Liver (tissue), 9 donors: Measurements from ENCODE around the gene PHOX2A. TPM values are rescaled to one million over a fixed set of nuclear protein-coding genes. Genes with fewer than 3 reads are reported as not detected.
"Not testable (repeated sequence)": the region's sequence is repeated elsewhere in the genome, so short reads cannot be mapped to it uniquely, and the experiment has no call there.

Experiments
- DNase-seq: peaks from one replicate; pipeline ENCODE4 v3.0.0-alpha.2; 2017; ENCODE audit warnings: low spot score
- H3K27ac ChIP-seq, 2 donors: one replicate each; pipeline ENCODE4 v1.7.0; 2013; ENCODE audit warnings: inconsistent platforms in 2 of 2, low read length in 2 of 2, control low read depth in 1 of 2, low read depth in 1 of 2, mild to moderate bottlenecking in 1 of 2
- H3K27me3 ChIP-seq, 4 donors: one replicate each; pipeline versions ENCODE4 v1.6.1 to v1.7.0; 2013; ENCODE audit warnings: low read length in 3 of 4, inconsistent platforms in 1 of 4, mild to moderate bottlenecking in 1 of 4, moderate library complexity in 1 of 4; ENCODE audit not compliant: control insufficient read depth in 4 of 4, insufficient read depth in 4 of 4
- H3K36me3 ChIP-seq, 4 donors: one replicate each; pipeline versions ENCODE4 v1.6.1 to v1.7.0; 2013; ENCODE audit warnings: low read length in 3 of 4, mild to moderate bottlenecking in 3 of 4, low read depth in 1 of 4, moderate library complexity in 1 of 4; ENCODE audit not compliant: control insufficient read depth in 4 of 4, insufficient read depth in 3 of 4
- H3K4me1 ChIP-seq, 4 donors: one replicate each; pipeline versions ENCODE4 v1.6.1 to v1.7.0; 2013; ENCODE audit warnings: low read length in 3 of 4, mild to moderate bottlenecking in 3 of 4, moderate library complexity in 1 of 4; ENCODE audit not compliant: control insufficient read depth in 4 of 4, insufficient read depth in 4 of 4
- H3K4me3 ChIP-seq, 3 donors: one replicate each; pipeline versions ENCODE4 v1.6.1 to v1.7.0; 2013; ENCODE audit warnings: low read length in 3 of 3, control low read depth in 1 of 3, low read depth in 1 of 3, mild to moderate bottlenecking in 1 of 3
- H3K9ac ChIP-seq, 2 donors: one replicate each; pipeline ENCODE4 v1.7.0; 2013; ENCODE audit warnings: low read length in 2 of 2, mild to moderate bottlenecking in 2 of 2, moderate library complexity in 2 of 2, control low read depth in 1 of 2, low read depth in 1 of 2
- H3K9me3 ChIP-seq, 4 donors: one replicate each; pipeline versions ENCODE4 v1.6.1 to v1.7.0; 2013; ENCODE audit warnings: low read length in 3 of 4; ENCODE audit not compliant: control insufficient read depth in 4 of 4
- ATF3 ChIP-seq: IDR thresholded peaks from 2 replicates; pipeline ENCODE4 v1.6.1; 2016; ENCODE audit warnings: antibody characterized with exemption
- EGR1 ChIP-seq, 2 donors: IDR thresholded peaks; 2 replicates each; pipeline ENCODE4 v1.6.1; 2016 to 2018; ENCODE audit warnings: antibody characterized with exemption in 2 of 2, low read depth in 2 of 2
- FOXA1 ChIP-seq: IDR thresholded peaks from 2 replicates; pipeline ENCODE4 v1.6.1; 2016; ENCODE audit warnings: antibody characterized with exemption
- FOXA2 ChIP-seq: IDR thresholded peaks from 2 replicates; pipeline ENCODE4 v1.6.1; 2016; ENCODE audit warnings: antibody characterized with exemption
- GABPA ChIP-seq, 2 donors: IDR thresholded peaks in 1 of 2; conservative IDR thresholded peaks in 1 of 2; 2 replicates each; pipeline ENCODE4 v1.6.1; 2016; ENCODE audit warnings: antibody characterized with exemption in 2 of 2, mild to moderate bottlenecking in 1 of 2, moderate library complexity in 1 of 2
- HNF4A ChIP-seq, 2 donors: conservative IDR thresholded peaks; 2 replicates each; pipeline ENCODE4 v1.6.1; 2016; ENCODE audit warnings: antibody characterized with exemption in 2 of 2, mild to moderate bottlenecking in 2 of 2
- HNF4G ChIP-seq: IDR thresholded peaks from 2 replicates; pipeline ENCODE4 v1.6.1; 2016; ENCODE audit warnings: antibody characterized with exemption
- JUND ChIP-seq, 2 donors: IDR thresholded peaks; 2 replicates each; pipeline ENCODE4 v1.6.1; 2016; ENCODE audit warnings: antibody characterized with exemption in 2 of 2
- NR2F2 ChIP-seq: IDR thresholded peaks from 2 replicates; pipeline ENCODE4 v1.6.1; 2016; ENCODE audit warnings: antibody characterized with exemption
- RAD21 ChIP-seq, 2 donors: IDR thresholded peaks; 2 replicates each; pipeline ENCODE4 v1.6.1; 2016; ENCODE audit warnings: antibody characterized with exemption in 2 of 2, mild to moderate bottlenecking in 2 of 2
- REST ChIP-seq: IDR thresholded peaks from 2 replicates; pipeline ENCODE4 v1.6.1; 2016; ENCODE audit warnings: antibody characterized with exemption, mild to moderate bottlenecking
- RXRA ChIP-seq, 2 donors: IDR thresholded peaks; 2 replicates each; pipeline ENCODE4 v1.6.1; 2017 to 2018; ENCODE audit warnings: antibody characterized with exemption in 2 of 2, mild to moderate bottlenecking in 1 of 2
- SP1 ChIP-seq: IDR thresholded peaks from 2 replicates; pipeline ENCODE4 v1.6.1; 2018; ENCODE audit warnings: antibody characterized with exemption, mild to moderate bottlenecking
- TAF1 ChIP-seq: conservative IDR thresholded peaks from 2 replicates; pipeline ENCODE4 v1.6.1; 2016; ENCODE audit warnings: antibody characterized with exemption, mild to moderate bottlenecking
- YY1 ChIP-seq: IDR thresholded peaks from 2 replicates; pipeline ENCODE4 v1.6.1; 2016; ENCODE audit warnings: antibody characterized with exemption, mild to moderate bottlenecking
- WGBS: extraction: QIAGEN DNeasy Blood & Tissue Kit; methylation state at CpG from one replicate; pipeline ENCODE4 v1.1.7; 2013; 5-methylcytosine and 5-hydroxymethylcytosine counted together
- polyA plus RNA-seq, 2 donors: library from polyadenylated mRNA; stranded (reverse) in 1 of 2; unstranded in 1 of 2; fragments of 200-250 nt in 1 of 2; fragments of >200 nt in 1 of 2; fragmentation: Nextera tagmentation in 1 of 2; extraction: Ambion mirVana in 1 of 2; gene quantifications; one replicate each; pipeline versions ENCODE4 v1.2.1 to v1.2.3, GENCODE V29; 2013 to 2015
- total RNA-seq, 2 donors: library from RNA; depleted of rRNA; stranded (reverse); fragments of >200 nt; gene quantifications; one replicate each; pipeline ENCODE4 v1.2.3, GENCODE V29; 2014
- TF ChIP-seq, protein P1 (sequence below): fragments of 150-350 bp; IDR thresholded peaks from 2 replicates; pipeline ENCODE4 v1.5.1; 2017; ENCODE audit warnings: improper control_type of control experiment, low read depth, low read length; ENCODE audit not compliant: missing input control
- TF ChIP-seq, protein P2 (sequence below): IDR thresholded peaks from 2 replicates; pipeline ENCODE4 v1.6.1; 2016; ENCODE audit warnings: antibody characterized with exemption
- TF ChIP-seq, protein P3 (sequence below): IDR thresholded peaks from 2 replicates; pipeline ENCODE4 v1.6.1; 2016; ENCODE audit warnings: antibody characterized with exemption
- donor health status: healthy.
- donor health status: healthy.
- donor health status: healthy.
- donor health status: healthy.
- donor health status: healthy.

The PHOX2A gene
- total and polyA plus RNA-seq, 4 donors: not detected

- no peak for DNase-seq
- Histone ChIP-seq H3K9ac (no peak overlapping the region), H3K36me3 (no peaks in the 10 kb centered on the region), H3K27ac (no peak overlapping the region), H3K9me3 (no peaks in the 10 kb centered on the region), H3K27me3 (no peaks in the 10 kb centered on the region), H3K4me1 (no peaks in the 10 kb centered on the region), H3K4me3 (no peak overlapping the region)
- WGBS: 97% methylated on average over 6 of the region's 6 CpGs
- TF ChIP-seq, protein P1, sequence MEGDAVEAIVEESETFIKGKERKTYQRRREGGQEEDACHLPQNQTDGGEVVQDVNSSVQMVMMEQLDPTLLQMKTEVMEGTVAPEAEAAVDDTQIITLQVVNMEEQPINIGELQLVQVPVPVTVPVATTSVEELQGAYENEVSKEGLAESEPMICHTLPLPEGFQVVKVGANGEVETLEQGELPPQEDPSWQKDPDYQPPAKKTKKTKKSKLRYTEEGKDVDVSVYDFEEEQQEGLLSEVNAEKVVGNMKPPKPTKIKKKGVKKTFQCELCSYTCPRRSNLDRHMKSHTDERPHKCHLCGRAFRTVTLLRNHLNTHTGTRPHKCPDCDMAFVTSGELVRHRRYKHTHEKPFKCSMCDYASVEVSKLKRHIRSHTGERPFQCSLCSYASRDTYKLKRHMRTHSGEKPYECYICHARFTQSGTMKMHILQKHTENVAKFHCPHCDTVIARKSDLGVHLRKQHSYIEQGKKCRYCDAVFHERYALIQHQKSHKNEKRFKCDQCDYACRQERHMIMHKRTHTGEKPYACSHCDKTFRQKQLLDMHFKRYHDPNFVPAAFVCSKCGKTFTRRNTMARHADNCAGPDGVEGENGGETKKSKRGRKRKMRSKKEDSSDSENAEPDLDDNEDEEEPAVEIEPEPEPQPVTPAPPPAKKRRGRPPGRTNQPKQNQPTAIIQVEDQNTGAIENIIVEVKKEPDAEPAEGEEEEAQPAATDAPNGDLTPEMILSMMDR: no peak
- no peak for TF ChIP-seq YY1
- no peak for TF ChIP-seq FOXA2
- TF ChIP-seq FOXA1: no peak
- TF ChIP-seq NR2F2: no peak
- no peak for TF ChIP-seq JUND (IDR thresholded peaks at IDR 0.05)
- no peak for TF ChIP-seq EGR1 (IDR thresholded peaks at IDR 0.05; ENCODE audit: low read depth in 2 of 2)
- no peak for TF ChIP-seq ATF3
- no peak for TF ChIP-seq SP1
- TF ChIP-seq REST: no peak
- no peak for TF ChIP-seq TAF1
- TF ChIP-seq RXRA (IDR thresholded peaks at IDR 0.05): no peak
- no peak for TF ChIP-seq HNF4A (conservative IDR thresholded peaks at IDR 0.05)
- TF ChIP-seq RAD21 (IDR thresholded peaks at IDR 0.05): no peak
- TF ChIP-seq GABPA (IDR thresholded peaks at IDR 0.05 in 1 of 2, conservative IDR thresholded peaks at IDR 0.05 in 1 of 2): no peak
- TF ChIP-seq, protein P2, sequence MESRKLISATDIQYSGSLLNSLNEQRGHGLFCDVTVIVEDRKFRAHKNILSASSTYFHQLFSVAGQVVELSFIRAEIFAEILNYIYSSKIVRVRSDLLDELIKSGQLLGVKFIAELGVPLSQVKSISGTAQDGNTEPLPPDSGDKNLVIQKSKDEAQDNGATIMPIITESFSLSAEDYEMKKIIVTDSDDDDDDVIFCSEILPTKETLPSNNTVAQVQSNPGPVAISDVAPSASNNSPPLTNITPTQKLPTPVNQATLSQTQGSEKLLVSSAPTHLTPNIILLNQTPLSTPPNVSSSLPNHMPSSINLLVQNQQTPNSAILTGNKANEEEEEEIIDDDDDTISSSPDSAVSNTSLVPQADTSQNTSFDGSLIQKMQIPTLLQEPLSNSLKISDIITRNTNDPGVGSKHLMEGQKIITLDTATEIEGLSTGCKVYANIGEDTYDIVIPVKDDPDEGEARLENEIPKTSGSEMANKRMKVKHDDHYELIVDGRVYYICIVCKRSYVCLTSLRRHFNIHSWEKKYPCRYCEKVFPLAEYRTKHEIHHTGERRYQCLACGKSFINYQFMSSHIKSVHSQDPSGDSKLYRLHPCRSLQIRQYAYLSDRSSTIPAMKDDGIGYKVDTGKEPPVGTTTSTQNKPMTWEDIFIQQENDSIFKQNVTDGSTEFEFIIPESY: no peak
- TF ChIP-seq, protein P3, sequence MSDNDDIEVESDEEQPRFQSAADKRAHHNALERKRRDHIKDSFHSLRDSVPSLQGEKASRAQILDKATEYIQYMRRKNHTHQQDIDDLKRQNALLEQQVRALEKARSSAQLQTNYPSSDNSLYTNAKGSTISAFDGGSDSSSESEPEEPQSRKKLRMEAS: no peak
- TF ChIP-seq HNF4G: no peak
These were observed 41.4 kb downstream of the PHOX2A start for GRCh38 chr11:72202571-72202970.

DNA sequence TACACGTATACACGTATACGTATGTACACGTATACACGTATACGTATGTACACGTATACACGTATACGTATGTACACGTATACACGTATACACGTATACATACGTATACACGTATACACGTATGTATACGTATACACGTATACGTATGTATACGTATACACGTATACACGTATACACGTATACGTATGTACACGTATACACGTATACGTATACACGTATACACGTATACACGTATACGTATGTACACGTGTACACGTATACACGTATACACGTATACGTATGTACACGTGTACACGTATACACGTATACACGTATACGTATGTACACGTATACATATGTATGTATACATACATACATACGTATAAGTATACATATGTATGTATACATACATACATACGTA lies 42.5 kb downstream of the PHOX2A start:
- H3K36me3 ChIP-seq, H3K9ac ChIP-seq, H3K4me3 ChIP-seq, H3K9me3 ChIP-seq, H3K27ac ChIP-seq, H3K27me3 ChIP-seq, H3K4me1 ChIP-seq, DNase-seq: not testable (repeated sequence)
- 95% methylated on average over 42 of the region's 43 CpGs for WGBS
